ENCODE data around the gene SLITRK3.

The SLITRK3 gene

GRCh38 chr3:165195640-165196576 lies at the start of gene SLITRK3:
SLITRK3 (minus strand) TSS chr3:165196384; CDS start chr3:165190830, 5,554 bp downstream.
- H3K9ac ChIP-seq (ENCODE audit: low read length), result no peak within 1 kb of the TSS
- H3K27ac ChIP-seq (ENCODE audit: low read depth, low read length), result peak within 1 kb of the TSS; percentile 16
- peak within 1 kb of the TSS; percentile 44 to 61 for H3K4me3 ChIP-seq (ENCODE audit: low read depth in 1 of 2, low read length in 2 of 2)

GRCh38 chr3:165243597-165243996 lies 47.4 kb upstream of the SLITRK3 start:
- no peaks in the 10 kb centered on the region for H3K27me3 ChIP-seq (ENCODE audit: control insufficient read depth in 1 of 2, insufficient read depth in 2 of 2, low read length in 2 of 2)
- H3K9me3 ChIP-seq (ENCODE audit: low read length), result no peaks in the 10 kb centered on the region
- H3K36me3 ChIP-seq (ENCODE audit: insufficient read depth, low read length), result no peaks in the 10 kb centered on the region
- H3K27ac ChIP-seq (ENCODE audit: low read depth, low read length), result no peak overlapping the region
- H3K9ac ChIP-seq (ENCODE audit: low read length), result no peak overlapping the region
- H3K4me1 ChIP-seq (ENCODE audit: insufficient read depth, low read length), result no peaks in the 10 kb centered on the region
- no peak overlapping the region for H3K4me3 ChIP-seq (ENCODE audit: low read depth in 1 of 2, low read length in 2 of 2)

More at GRCh38 chr3:165195640-165196576, at the start of gene SLITRK3:
- Histone ChIP-seq H3K9me3 (ENCODE audit: low read length) (no peaks in the 10 kb centered on the region), H3K36me3 (ENCODE audit: insufficient read depth, low read length) (no peaks in the 10 kb centered on the region), H3K4me1 (ENCODE audit: insufficient read depth, low read length) (peaks cover 28% of the 10 kb centered on the region), H3K27me3 (ENCODE audit: control insufficient read depth in 1 of 2, insufficient read depth in 2 of 2, low read length in 2 of 2) (peaks cover 36 to 41% of the 10 kb centered on the region in 2 donors)

GRCh38 chr3:165233501-165234195 lies 37.5 kb upstream of the SLITRK3 start:
- no peaks in the 10 kb centered on the region for H3K27me3 ChIP-seq (ENCODE audit: control insufficient read depth in 1 of 2, insufficient read depth in 2 of 2, low read length in 2 of 2)
- H3K9me3 ChIP-seq (ENCODE audit: low read length), result no peaks in the 10 kb centered on the region
- H3K9ac ChIP-seq (ENCODE audit: low read length), result no peak overlapping the region
- no peaks in the 10 kb centered on the region for H3K36me3 ChIP-seq (ENCODE audit: insufficient read depth, low read length)
- no peak overlapping the region for H3K27ac ChIP-seq (ENCODE audit: low read depth, low read length)
- no peaks in the 10 kb centered on the region for H3K4me1 ChIP-seq (ENCODE audit: insufficient read depth, low read length)
- no peak overlapping the region for H3K4me3 ChIP-seq (ENCODE audit: low read depth in 1 of 2, low read length in 2 of 2)

- Histone ChIP-seq H3K4me1 (ENCODE audit: insufficient read depth, low read length) (no peaks in the 10 kb centered on the region), H3K27ac (ENCODE audit: low read depth, low read length) (no peak overlapping the region), H3K4me3 (ENCODE audit: low read depth in 1 of 2, low read length in 2 of 2) (no peak overlapping the region), H3K9ac (ENCODE audit: low read length) (no peak overlapping the region), H3K9me3 (ENCODE audit: low read length) (no peaks in the 10 kb centered on the region), H3K36me3 (ENCODE audit: insufficient read depth, low read length) (no peaks in the 10 kb centered on the region), H3K27me3 (ENCODE audit: control insufficient read depth in 1 of 2, insufficient read depth in 2 of 2, low read length in 2 of 2) (no peaks in the 10 kb centered on the region)
These were observed 29.4 kb upstream of the SLITRK3 start for GRCh38 chr3:165225604-165226003.

GRCh38 chr3:165217739-165218138 lies 21.6 kb upstream of the SLITRK3 start:
- no peaks in the 10 kb centered on the region for H3K4me1 ChIP-seq (ENCODE audit: insufficient read depth, low read length)
- no peaks in the 10 kb centered on the region for H3K27me3 ChIP-seq (ENCODE audit: control insufficient read depth in 1 of 2, insufficient read depth in 2 of 2, low read length in 2 of 2)
- H3K36me3 ChIP-seq (ENCODE audit: insufficient read depth, low read length), result no peaks in the 10 kb centered on the region
- no peak overlapping the region for H3K4me3 ChIP-seq (ENCODE audit: low read depth in 1 of 2, low read length in 2 of 2)
- H3K9me3 ChIP-seq (ENCODE audit: low read length), result no peaks in the 10 kb centered on the region
- H3K9ac ChIP-seq (ENCODE audit: low read length), result no peak overlapping the region
- H3K27ac ChIP-seq (ENCODE audit: low read depth, low read length), result no peak overlapping the region

GRCh38 chr3:165212580-165212979 lies 16.4 kb upstream of the SLITRK3 start:
- no peaks in the 10 kb centered on the region for H3K36me3 ChIP-seq (ENCODE audit: insufficient read depth, low read length)
- no peaks in the 10 kb centered on the region for H3K4me1 ChIP-seq (ENCODE audit: insufficient read depth, low read length)
- no peak overlapping the region for H3K27ac ChIP-seq (ENCODE audit: low read depth, low read length)
- H3K4me3 ChIP-seq (ENCODE audit: low read depth in 1 of 2, low read length in 2 of 2), result no peak overlapping the region
- H3K27me3 ChIP-seq (ENCODE audit: control insufficient read depth in 1 of 2, insufficient read depth in 2 of 2, low read length in 2 of 2), result no peaks in the 10 kb centered on the region
- H3K9me3 ChIP-seq (ENCODE audit: low read length), result no peaks in the 10 kb centered on the region
- no peak overlapping the region for H3K9ac ChIP-seq (ENCODE audit: low read length)

- H3K27ac ChIP-seq (ENCODE audit: low read depth, low read length), result no peak overlapping the region
- H3K9ac ChIP-seq (ENCODE audit: low read length), result no peak overlapping the region
- no peaks in the 10 kb centered on the region for H3K4me1 ChIP-seq (ENCODE audit: insufficient read depth, low read length)
- H3K36me3 ChIP-seq (ENCODE audit: insufficient read depth, low read length), result no peaks in the 10 kb centered on the region
- no peak overlapping the region for H3K4me3 ChIP-seq (ENCODE audit: low read depth in 1 of 2, low read length in 2 of 2)
- no peaks in the 10 kb centered on the region for H3K9me3 ChIP-seq (ENCODE audit: low read length)
- no peaks in the 10 kb centered on the region for H3K27me3 ChIP-seq (ENCODE audit: control insufficient read depth in 1 of 2, insufficient read depth in 2 of 2, low read length in 2 of 2)
These were observed 15.5 kb upstream of the SLITRK3 start for GRCh38 chr3:165211721-165212120.

GRCh38 chr3:165210727-165211126 lies 14.5 kb upstream of the SLITRK3 start:
- Histone ChIP-seq H3K27me3 (ENCODE audit: control insufficient read depth in 1 of 2, insufficient read depth in 2 of 2, low read length in 2 of 2) (no peaks in the 10 kb centered on the region), H3K4me3 (ENCODE audit: low read depth in 1 of 2, low read length in 2 of 2) (no peak overlapping the region), H3K36me3 (ENCODE audit: insufficient read depth, low read length) (no peaks in the 10 kb centered on the region), H3K9ac (ENCODE audit: low read length) (no peak overlapping the region), H3K27ac (ENCODE audit: low read depth, low read length) (no peak overlapping the region), H3K9me3 (ENCODE audit: low read length) (no peaks in the 10 kb centered on the region), H3K4me1 (ENCODE audit: insufficient read depth, low read length) (no peaks in the 10 kb centered on the region)

- Histone ChIP-seq H3K4me1 (ENCODE audit: insufficient read depth, low read length) (no peaks in the 10 kb centered on the region), H3K9ac (ENCODE audit: low read length) (no peak overlapping the region), H3K4me3 (ENCODE audit: low read depth in 1 of 2, low read length in 2 of 2) (no peak overlapping the region), H3K27ac (ENCODE audit: low read depth, low read length) (no peak overlapping the region), H3K36me3 (ENCODE audit: insufficient read depth, low read length) (no peaks in the 10 kb centered on the region), H3K27me3 (ENCODE audit: control insufficient read depth in 1 of 2, insufficient read depth in 2 of 2, low read length in 2 of 2) (no peaks in the 10 kb centered on the region), H3K9me3 (ENCODE audit: low read length) (no peaks in the 10 kb centered on the region)
These were observed 13.9 kb upstream of the SLITRK3 start for GRCh38 chr3:165210132-165210531.

GRCh38 chr3:165206454-165207266 lies 10.5 kb upstream of the SLITRK3 start:
- Histone ChIP-seq H3K9me3 (ENCODE audit: low read length) (no peaks in the 10 kb centered on the region), H3K27ac (ENCODE audit: low read depth, low read length) (no peak overlapping the region), H3K27me3 (ENCODE audit: control insufficient read depth in 1 of 2, insufficient read depth in 2 of 2, low read length in 2 of 2) (no peaks in the 10 kb centered on the region), H3K4me3 (ENCODE audit: low read depth in 1 of 2, low read length in 2 of 2) (peak overlapping the region; percentile 28 to 54), H3K36me3 (ENCODE audit: insufficient read depth, low read length) (no peaks in the 10 kb centered on the region), H3K9ac (ENCODE audit: low read length) (peak overlapping the region; percentile 1), H3K4me1 (ENCODE audit: insufficient read depth, low read length) (no peaks in the 10 kb centered on the region)

GRCh38 chr3:165204445-165204844 lies 8.3 kb upstream of the SLITRK3 start:
- no peak overlapping the region for H3K4me3 ChIP-seq (ENCODE audit: low read depth in 1 of 2, low read length in 2 of 2)
- no peak overlapping the region for H3K27ac ChIP-seq (ENCODE audit: low read depth, low read length)
- H3K27me3 ChIP-seq (ENCODE audit: control insufficient read depth in 1 of 2, insufficient read depth in 2 of 2, low read length in 2 of 2), result no peaks in the 10 kb centered on the region
- no peaks in the 10 kb centered on the region for H3K4me1 ChIP-seq (ENCODE audit: insufficient read depth, low read length)
- no peaks in the 10 kb centered on the region for H3K36me3 ChIP-seq (ENCODE audit: insufficient read depth, low read length)
- H3K9ac ChIP-seq (ENCODE audit: low read length), result no peak overlapping the region
- no peaks in the 10 kb centered on the region for H3K9me3 ChIP-seq (ENCODE audit: low read length)

All from muscle layer of colon (tissue), 2 donors.